Inferior parietal cortex (tissue), 1 donor: ENCODE data around the gene C2CD4C.
"Not testable (repeated sequence)": the region's sequence is repeated elsewhere in the genome, so short reads cannot be mapped to it uniquely, and the experiment has no call there.

Experiments
- DNase-seq: peaks from one replicate; pipeline ENCODE4 v3.0.0-alpha.2; 2016; ENCODE audit errors: extremely low spot score

Gene C2CD4C

GRCh38 chr19:366205-366783 lies 42.7 kb downstream of the C2CD4C start:
- DNase-seq, result no peak

GRCh38 chr19:364496-365287 lies 44.3 kb downstream of the C2CD4C start:
- no peak for DNase-seq

DNA sequence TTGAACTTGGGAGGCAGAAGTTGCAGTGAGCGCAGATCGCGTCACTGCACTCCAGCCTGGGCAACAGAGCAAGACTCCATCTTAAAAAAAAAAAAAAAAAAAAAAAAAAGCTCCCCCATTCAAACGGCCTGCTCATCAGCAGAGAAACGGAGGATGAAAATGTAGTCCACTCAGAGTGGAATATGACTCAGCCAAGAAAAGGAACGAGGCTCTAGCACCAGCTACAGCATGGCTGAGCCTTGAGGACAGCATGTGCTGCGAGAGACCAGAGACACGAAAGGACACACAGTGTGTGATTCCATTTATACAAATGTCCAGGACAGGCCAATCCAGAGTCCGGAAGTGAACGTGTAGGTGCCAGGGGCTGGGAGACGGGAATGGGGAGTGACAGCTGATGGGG lies 46.3 kb downstream of the C2CD4C start:
- no peak for DNase-seq

- DNase-seq, result no peak
These were observed 46.8 kb downstream of the C2CD4C start for GRCh38 chr19:362154-362553.

GRCh38 chr19:359653-359925 lies 49.4 kb downstream of the C2CD4C start:
- no peak for DNase-seq

DNA sequence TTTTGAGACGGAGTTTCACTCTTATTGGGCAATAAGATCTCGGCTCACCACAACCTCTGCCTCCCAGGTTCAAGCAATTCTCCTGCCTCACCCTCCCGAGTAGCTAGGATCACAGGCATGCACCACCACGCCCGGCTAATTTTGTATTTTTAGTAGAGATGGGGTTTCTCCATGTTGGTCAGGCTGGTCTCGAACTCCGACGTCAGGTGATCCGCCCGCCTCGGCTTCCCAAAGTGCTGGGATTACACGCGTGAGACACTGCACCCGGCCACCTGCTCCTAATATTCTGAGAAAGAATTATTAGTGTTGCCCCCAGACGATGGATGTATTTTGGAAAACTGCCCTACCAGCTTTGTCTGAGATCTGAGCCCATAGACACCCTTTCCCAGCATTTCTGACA lies 53.4 kb downstream of the C2CD4C start:
- DNase-seq, result not testable (repeated sequence)
